Hair follicular keratinocyte (primary cell): ENCODE results near the gene ILDR2. TPM values are rescaled to one million over a fixed set of nuclear protein-coding genes. Genes with fewer than 3 reads are reported as not detected.

ENCODE experiments used
- total RNA-seq: library from RNA; depleted of rRNA; stranded (reverse); fragments of >200 nt; gene quantifications from 2 replicates; pipeline ENCODE4 v1.2.3, GENCODE V29; 2015

Gene ILDR2, protein sequence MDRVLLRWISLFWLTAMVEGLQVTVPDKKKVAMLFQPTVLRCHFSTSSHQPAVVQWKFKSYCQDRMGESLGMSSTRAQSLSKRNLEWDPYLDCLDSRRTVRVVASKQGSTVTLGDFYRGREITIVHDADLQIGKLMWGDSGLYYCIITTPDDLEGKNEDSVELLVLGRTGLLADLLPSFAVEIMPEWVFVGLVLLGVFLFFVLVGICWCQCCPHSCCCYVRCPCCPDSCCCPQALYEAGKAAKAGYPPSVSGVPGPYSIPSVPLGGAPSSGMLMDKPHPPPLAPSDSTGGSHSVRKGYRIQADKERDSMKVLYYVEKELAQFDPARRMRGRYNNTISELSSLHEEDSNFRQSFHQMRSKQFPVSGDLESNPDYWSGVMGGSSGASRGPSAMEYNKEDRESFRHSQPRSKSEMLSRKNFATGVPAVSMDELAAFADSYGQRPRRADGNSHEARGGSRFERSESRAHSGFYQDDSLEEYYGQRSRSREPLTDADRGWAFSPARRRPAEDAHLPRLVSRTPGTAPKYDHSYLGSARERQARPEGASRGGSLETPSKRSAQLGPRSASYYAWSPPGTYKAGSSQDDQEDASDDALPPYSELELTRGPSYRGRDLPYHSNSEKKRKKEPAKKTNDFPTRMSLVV
- not detected in 2 replicates for total RNA-seq

DNA sequence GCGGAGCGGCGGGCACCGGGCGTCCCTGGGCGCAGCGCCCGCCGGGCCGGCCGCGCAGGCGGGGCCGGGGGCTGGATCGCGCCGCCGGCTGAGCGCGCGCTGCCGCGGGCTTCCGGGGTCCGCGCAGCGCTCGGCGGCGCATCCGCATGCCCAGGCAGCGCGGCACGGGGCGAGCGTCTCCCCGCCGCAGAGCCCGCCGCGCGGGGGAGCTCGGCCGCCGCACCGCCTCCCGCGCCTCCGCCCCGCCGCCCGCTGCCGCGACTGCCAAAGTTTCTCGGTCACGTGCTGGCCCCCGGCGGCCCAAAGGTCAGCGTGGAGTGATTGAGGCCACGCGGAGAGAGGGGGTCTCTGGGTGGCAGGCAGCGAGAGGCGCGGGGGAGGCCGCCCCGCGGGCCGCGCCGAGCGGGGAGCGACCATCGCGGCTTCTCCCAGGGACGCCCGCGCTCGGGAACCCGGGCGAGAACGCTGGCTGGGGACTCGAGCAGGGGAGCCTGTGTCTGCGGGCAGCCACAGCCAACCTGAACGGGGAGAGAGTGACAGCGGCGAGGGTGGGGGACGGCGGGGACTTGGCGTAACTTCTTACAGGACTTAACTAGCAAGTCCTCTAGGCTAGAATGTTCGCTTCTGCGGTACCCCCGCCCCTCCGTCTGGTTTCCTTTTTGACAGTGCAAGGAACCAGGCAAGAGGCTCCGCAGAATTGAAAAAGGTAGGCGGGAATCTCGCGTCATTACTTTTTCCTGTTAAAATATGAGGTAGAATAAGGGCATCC, at the start of gene ILDR2:
TSS of gene ILDR2 (minus strand) at position 180 of the 769 bp plus-strand sequence. CDS start 272 bp downstream, outside the sequence.

DNA sequence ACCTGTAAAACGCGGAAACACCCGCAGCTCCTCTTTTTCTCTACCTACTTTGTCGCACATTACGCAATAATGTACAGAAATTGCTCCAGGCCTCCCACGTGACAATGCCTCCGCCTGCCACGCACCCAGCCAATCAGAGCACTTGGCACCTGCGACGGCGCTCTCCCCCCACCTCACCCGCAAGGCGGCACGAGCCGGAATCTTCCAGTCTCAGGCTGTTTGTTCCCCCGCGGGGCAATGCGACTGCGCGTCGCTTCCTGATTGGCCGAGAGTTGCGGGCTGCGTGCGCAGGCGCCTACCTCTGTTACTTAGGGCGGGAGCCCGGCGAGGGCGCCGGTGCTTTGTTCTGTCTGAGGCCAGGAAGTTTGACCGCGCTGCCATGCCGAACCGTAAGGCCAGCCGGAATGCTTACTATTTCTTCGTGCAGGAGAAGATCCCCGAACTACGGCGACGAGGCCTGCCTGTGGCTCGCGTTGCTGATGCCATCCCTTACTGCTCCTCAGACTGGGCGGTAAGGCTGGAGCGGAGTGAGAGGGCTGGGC, 13.7 kb upstream of the ILDR2 start, which contains the start of gene MAEL:
TSS of gene MAEL (plus strand) at position 307 of the 542 bp plus-strand sequence. CDS start at position 380, 73 bp downstream.

DNA sequence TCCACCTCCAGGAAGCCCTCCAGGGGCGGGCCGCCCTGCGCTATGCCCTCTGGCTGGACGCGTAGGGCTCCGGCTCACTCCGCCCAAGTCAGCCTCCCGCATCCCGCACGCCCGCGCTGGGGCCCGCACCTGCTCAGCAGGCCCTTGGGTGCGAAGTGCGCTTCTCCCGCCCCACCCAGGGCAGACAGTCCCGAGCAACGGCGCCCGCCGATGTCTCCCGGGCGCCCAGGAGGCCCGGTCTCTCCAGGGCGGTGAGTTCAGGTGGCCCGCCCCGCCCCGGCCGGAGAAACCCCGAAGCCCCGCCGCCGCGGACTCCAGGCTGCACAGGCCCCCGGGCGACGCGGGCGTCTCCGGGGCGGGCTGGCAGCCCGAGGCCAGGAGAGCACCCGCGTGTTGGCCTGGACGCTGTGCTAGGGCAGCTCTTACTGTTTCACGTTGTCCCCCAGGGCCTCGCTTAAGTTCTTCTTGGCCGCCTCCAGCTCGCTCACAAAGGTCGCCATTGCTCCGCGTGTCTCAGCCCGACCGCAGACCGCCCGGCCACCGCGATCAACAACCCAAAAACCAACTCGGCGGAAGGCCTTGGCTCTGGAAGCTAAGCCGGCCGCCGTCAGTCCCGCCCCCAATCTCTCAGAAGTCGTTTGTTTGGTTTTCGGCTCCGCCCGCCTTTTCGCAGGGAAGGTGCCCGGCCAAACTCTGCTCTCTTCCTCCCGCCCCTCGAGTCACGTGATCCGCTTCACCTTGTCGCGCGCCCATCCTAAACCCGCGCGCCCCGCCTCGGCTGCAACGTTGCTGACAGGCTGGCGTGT, 99.4 kb downstream of the ILDR2 start, which contains the start of gene TADA1:
TSS of gene TADA1 (minus strand) at position 531 of the 806 bp plus-strand sequence. CDS start at position 500, 31 bp downstream.

Other genes with a start within 250 kb of the ILDR2 start
- 23.7 and 28.9 TPM in 2 replicates for gene POGK, start 136.1 kb downstream of the ILDR2 start, total RNA-seq
- 7.2 and 10.5 TPM in 2 replicates for gene TADA1, start 99.3 kb downstream of the ILDR2 start, total RNA-seq
- not detected in 2 replicates for gene MAEL, start 13.7 kb upstream of the ILDR2 start, total RNA-seq
- gene GPA33, start 114.8 kb upstream of the ILDR2 start, total RNA-seq, result not detected in 2 replicates
- not detected in 2 replicates for gene STYXL2, start 118.5 kb upstream of the ILDR2 start, total RNA-seq
- gene POU2F1, start 245.3 kb upstream of the ILDR2 start, total RNA-seq, result 2.5 and 2.9 TPM in 2 replicates